HG02588 (cell line): ENCODE data around the gene SUFU.

ENCODE experiments used
- ATAC-seq: cut with Tn5 transposase; IDR thresholded peaks from one replicate; pipeline ENCODE4 v1.9.1; 2021; ENCODE audit warnings: mild to moderate bottlenecking, moderate library complexity; ENCODE audit not compliant: unreplicated experiment

Gene SUFU

GRCh38 chr10:102593074-102593803, 89.5 kb downstream of the SUFU start:
- no peak for ATAC-seq

- ATAC-seq: no peak
Observed at GRCh38 chr10:102593804-102594079, 90.0 kb downstream of the SUFU start.

GRCh38 chr10:102595293-102595692, 91.5 kb downstream of the SUFU start:
- no peak for ATAC-seq

- no peak for ATAC-seq
Observed at GRCh38 chr10:102595897-102596296, 92.1 kb downstream of the SUFU start.

GRCh38 chr10:102596506-102596971, 92.8 kb downstream of the SUFU start:
- ATAC-seq: no peak

GRCh38 chr10:102597131-102597991, 93.6 kb downstream of the SUFU start:
- ATAC-seq: no peak

GRCh38 chr10:102598243-102598642, 94.5 kb downstream of the SUFU start:
- ATAC-seq: no peak

- ATAC-seq: no peak
Observed at GRCh38 chr10:102599565-102600327, 96.0 kb downstream of the SUFU start.

GRCh38 chr10:102600816-102601215, 97.0 kb downstream of the SUFU start:
- no peak for ATAC-seq

- no peak for ATAC-seq
Observed at GRCh38 chr10:102601639-102602038, 97.9 kb downstream of the SUFU start.

GRCh38 chr10:102602272-102603045, 98.7 kb downstream of the SUFU start:
- no peak for ATAC-seq

GRCh38 chr10:102603946-102604345, 100.2 kb downstream of the SUFU start:
- no peak for ATAC-seq

GRCh38 chr10:102604439-102604841, 100.7 kb downstream of the SUFU start:
- no peak for ATAC-seq

- no peak for ATAC-seq
Observed at GRCh38 chr10:102605712-102606111, 101.9 kb downstream of the SUFU start.

- ATAC-seq: no peak
Observed at GRCh38 chr10:102608487-102608886, 104.7 kb downstream of the SUFU start.

GRCh38 chr10:102610441-102610887, 106.7 kb downstream of the SUFU start:
- ATAC-seq: no peak

- no peak for ATAC-seq
Observed at GRCh38 chr10:102611514-102612087, 107.8 kb downstream of the SUFU start.

GRCh38 chr10:102612964-102613275, 109.1 kb downstream of the SUFU start:
- no peak for ATAC-seq

GRCh38 chr10:102613286-102613685, 109.5 kb downstream of the SUFU start:
- ATAC-seq: no peak

GRCh38 chr10:102613785-102614184, 110.0 kb downstream of the SUFU start:
- no peak for ATAC-seq
